GM19324 (cell line): ENCODE data around the gene SF1.

Experiments
- ATAC-seq: cut with Tn5 transposase; IDR thresholded peaks from one replicate; pipeline ENCODE4 v1.9.1; 2021; ENCODE audit warnings: mild to moderate bottlenecking, moderate library complexity; ENCODE audit not compliant: unreplicated experiment, low FRiP score

The SF1 gene

GRCh38 chr11:64751580-64751979 lies 26.8 kb downstream of the SF1 start:
- ATAC-seq: no peak

DNA sequence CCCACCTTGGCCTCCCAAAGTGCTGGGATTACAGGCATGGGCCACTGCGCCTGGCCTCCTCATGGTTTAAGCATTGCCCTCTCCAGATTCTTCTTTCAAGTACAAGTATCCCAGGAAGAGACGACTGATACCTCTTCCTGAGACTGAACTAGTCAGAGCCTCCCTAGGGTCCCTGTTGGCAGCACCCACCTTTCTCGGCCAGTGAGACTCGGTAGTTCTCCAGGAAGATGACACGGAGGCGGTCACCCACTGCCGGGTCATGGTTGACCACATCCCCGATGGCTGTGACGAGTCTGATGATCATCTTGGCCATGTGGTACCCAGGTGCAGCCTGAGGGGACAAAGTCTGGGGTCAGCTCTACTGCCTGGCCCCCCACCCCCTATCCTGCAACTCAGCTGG lies 27.2 kb downstream of the SF1 start:
- ATAC-seq: no peak

DNA sequence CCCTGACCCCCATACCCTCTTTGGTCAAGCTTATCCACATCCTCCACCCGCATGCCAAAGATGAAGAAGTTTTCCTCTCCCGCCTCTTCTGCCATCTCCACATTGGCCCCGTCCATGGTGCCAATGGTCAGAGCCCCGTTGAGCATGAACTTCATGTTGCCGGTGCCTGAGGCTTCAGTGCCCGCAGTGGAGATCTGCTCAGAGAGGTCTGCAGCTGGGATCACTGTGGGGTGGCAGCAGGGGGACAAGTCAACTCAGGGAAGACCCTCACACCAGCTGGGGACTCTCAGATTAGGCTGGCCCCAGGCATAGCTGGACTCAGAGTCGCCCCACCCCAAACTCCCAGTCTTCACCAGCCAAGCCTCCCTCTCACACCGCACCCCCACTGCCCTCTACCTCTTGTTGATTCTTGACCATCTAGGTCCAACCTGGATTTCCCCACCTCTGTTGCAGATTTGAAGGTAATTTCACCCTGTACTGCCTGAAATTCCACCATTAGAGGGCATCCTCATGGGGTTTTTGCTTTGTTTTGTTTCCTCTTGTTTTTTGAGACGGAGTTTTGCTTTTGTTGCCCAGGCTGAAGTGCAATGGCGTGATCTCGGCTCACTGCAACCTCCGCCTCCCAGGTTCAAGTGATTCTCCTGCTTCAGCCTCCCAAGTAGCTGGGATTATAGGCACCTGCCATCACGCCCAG lies 27.8 kb downstream of the SF1 start:
- no peak for ATAC-seq

DNA sequence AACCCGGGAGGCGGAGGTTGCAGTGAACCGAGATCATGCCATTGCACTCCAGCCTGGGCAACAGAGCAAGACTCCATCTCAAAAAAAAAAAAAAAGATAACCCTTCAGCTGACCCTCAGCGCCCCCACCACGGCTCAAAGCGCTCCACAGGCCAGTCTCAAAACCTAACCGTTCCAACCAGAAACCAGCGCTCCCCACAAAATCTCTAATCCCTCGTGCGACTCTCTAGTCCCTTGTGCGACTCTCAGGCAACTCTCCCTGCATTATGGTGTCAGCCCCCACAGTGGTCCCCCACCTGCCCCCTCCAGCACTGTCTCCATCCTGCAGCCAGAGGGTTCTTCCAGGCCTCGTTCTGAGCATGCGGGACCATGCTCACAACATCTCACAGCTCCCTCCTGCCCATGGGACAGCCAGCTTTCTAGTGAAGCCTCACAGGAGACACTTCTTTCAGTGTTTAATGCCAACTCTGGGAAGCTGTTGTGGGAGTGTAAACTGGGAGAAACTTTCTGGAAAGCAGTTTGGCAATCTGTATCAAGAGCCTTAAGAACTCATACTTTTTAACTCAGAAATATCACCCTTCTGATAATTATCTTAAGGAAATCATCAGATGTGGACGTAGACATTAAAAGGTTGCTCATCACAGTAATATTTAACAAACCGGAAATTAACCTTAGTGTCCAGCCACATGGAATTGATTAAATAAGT lies 30.2 kb downstream of the SF1 start:
- ATAC-seq: no peak

GRCh38 chr11:64746486-64746885 lies 31.9 kb downstream of the SF1 start:
- ATAC-seq: no peak

- ATAC-seq: no peak
Observed at GRCh38 chr11:64745521-64746328, 32.6 kb downstream of the SF1 start.

GRCh38 chr11:64745189-64745520 lies 33.2 kb downstream of the SF1 start:
- ATAC-seq: no peak

DNA sequence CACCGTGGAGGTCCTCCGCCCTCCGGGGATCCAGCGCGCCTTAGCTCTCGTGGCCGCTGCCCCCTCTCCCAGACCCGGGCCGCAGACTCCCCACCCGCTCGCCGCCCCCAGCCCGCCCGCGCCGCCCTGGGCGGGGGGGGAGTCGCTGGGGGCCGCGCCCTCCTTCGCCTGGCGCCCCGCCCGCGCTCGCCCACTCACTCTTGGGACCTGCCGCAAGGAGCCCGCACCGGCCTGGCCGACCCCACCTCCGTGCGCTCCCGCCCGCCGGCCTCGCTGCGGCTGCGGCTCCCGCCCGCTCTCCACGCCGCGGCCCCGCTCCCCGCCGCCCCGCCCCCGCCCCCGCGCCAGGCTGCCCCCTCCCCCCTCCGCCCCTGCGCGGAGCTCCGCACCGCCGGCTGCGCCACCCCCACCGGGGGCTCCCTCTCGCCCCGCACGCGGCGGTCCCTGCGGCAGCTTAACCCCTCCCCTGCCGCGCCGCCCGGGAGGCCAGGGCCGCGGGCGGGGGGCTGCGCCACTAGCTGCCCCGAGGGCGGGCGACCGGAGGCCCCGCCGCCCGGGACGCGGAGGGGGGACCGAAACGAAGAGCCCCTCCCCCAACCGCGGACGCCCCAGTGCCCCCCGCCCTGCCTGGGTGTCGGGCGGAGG lies 33.7 kb downstream of the SF1 start:
- ATAC-seq: no peak

DNA sequence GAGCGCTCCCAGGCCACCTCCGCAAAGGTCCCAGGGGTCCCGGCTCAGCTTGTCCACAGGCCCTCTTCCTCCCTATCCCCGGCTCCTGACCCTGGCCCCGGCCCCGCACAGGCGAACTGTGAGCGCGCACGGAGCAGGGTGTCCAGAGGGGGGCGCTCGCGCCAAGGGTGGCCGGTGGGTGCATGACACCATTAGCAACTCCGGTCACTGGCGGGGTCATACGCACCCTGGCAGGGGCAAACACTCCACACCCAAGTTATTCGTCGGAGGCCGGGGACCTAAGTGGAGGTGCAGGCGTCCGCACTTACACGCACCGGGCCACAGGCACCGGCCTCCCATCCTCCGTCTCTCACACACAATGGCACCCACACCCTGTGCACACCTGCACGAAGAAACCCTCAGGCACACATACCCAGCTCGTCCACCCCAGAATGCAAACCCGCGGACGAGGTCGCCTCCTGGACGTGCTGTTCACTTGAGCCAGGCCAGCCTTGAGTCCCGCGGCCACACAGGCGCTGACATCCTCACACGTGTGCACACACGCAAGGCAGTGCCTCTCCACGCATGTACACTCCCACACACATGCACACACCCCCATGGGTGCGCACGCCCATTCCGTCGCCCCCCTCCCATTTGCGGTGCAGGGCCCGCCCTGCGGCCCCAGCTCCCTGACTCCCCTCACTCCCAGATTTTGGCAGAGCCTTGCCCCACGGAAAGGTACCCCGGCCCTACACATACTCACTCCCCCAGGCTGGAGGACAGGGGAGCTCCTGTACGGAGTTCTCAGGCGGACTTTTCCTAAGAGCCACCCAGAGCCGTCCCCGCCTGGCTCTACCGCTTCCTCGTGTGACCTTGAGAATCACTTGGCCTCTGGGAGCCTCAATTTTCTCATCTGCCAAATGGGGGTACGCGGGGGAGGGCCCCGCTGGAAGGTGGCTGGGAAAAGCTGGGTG lies 34.5 kb downstream of the SF1 start, which contains the start of gene RASGRP2:
TSS of gene RASGRP2 (minus strand) at position 552 of the 953 bp plus-strand sequence. CDS start 1,276 bp downstream, outside the sequence.
- ATAC-seq: no peak

GRCh38 chr11:64742889-64743590 lies 35.3 kb downstream of the SF1 start:
- ATAC-seq: no peak

DNA sequence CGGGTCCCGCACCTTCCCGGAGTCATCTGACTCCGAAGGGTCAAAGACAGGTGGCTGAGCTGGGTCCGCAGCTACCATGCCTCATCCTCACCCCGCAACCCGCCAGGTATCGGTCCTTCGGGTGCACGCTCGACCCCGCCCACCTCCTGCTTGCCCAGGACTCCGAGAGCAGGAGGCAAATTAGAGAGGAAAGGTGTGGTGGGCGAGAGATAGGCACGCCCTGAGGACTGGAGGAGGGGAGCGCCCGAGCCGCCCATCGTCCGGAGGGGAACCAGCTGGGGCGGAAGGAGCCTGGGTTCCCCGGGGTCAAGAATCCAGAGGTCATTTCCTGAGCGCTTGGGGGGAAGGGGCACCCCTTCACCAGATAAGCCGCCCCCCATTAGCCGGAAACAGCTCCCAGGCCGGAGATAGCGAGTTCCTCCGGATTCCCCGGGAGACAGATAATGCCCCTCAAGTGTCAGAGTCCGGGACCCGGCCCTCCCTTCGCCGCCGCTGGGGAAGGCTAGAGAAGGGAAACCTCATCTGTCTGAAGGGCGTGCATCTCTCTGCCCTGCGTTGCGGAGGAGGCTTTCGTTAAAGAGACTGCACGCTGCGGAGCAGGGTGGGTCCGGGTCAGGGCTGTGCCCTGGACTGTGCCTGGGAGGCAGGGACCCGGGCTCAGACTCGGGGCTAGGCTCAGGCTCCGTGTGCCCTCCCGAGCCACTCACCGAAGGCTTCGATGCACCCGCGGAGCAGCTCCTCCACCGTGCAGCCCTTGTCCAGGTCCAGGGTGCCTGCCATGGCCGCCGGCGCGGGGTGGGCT lies 36.1 kb downstream of the SF1 start:
- no peak for ATAC-seq

DNA sequence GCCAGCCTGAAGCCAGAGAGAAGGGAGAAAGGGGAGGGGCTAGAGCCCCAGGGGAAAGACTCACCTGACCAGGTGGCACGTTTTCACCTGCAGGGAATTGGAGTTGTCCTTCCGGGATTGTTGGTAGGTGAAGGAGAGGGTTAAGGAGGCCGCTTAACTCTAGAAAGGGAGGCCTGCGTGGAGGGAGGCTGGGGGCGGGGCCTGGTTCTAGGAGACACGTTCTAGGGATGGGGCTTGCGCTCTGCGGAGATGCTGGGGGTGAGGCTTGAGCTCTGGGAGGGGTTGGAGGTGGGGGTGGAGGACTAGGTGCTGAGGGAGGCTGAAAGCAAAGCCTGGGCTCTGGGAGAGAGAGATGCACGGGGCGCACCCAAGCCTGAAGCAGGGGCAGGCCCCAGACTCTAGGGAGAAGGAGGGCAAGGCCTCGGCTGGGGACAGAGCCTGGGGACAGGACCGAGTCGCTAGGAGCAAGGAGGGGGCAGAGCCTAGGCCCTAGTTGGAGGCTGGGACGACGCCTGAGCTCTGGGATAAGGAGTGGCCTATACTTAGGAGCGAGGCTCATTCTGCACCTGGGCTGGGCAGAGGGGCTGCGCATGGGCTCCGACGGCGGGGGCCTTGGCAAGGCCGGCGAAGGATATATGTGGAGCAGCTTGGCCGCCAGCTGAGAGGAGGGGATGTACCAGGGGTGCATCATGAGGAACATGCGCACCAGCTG lies 36.8 kb downstream of the SF1 start:
- no peak for ATAC-seq

- ATAC-seq: no peak
Observed at GRCh38 chr11:64739871-64740270, 38.5 kb downstream of the SF1 start.

- ATAC-seq: no peak
Observed at GRCh38 chr11:64736654-64737053, 41.7 kb downstream of the SF1 start.

- no peak for ATAC-seq
Observed at GRCh38 chr11:64735725-64736259, 42.5 kb downstream of the SF1 start.

DNA sequence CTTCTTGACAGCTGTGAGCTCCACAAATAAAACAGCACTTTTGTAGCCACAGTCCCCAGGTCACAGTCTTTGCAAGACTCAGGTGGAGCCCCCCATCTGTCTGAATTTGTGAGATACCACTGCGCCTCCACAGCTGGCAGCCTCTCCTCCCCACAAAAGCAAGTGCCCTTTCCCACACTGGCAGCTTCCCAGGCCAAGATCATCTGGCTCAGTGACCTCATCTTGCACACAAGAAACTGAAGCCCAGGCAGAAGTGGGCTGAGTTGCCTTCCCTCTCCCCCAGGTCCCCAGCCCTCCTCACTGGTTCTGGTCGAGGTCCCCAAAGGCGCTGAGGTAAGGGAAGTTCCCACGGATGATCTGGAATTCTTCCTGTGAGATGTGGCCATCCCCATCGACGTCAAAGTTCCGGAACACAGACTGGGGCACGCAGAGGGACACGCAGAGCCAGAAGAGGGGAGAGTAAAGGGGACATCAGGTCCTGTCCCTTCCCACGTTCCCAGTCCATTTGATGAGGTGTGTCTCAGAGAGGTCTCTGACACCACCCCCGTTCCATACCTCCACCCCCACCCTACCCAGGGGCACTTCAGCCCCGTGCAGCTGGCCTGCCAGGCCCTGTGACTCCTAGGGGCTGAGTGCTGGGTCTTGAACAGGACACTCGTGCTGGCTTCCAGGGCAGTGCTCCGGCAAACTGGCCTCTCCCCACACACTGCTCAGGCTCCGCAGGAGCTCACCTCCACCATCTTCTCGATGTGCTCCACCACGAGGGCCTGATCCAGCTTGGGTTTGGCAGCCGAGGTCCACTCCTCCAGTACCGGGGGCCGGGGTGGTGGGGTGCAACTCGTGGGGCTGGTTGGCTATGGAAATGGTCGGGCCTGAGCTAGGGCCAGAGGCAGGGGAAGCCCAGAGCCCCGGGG lies 43.3 kb downstream of the SF1 start:
- no peak for ATAC-seq

- no peak for ATAC-seq
Observed at GRCh38 chr11:64731601-64732000, 46.7 kb downstream of the SF1 start.
